K562 (cell line): Measurements from ENCODE around the gene RARRES2. TPM values are rescaled to one million over a fixed set of nuclear protein-coding genes. Genes with fewer than 3 reads are reported as not detected.
A peak's percentile ranks its signal among the peaks of the same experiment; 100 is the strongest.

Source experiments
- CBFA2T2 ChIP-seq: fragments of 450-650 bp; conservative IDR thresholded peaks from 2 replicates; pipeline ENCODE4 v1.6.1; 2017; ENCODE audit warnings: mild to moderate bottlenecking
- DACH1 ChIP-seq: fragments of 450-650 bp; IDR thresholded peaks from 2 replicates; pipeline ENCODE4 v1.6.1; 2018; ENCODE audit not compliant: partially characterized antibody
- ESRRB ChIP-seq: fragments of 250-450 bp; sonication (Bioruptor Pico); IDR thresholded peaks from 2 replicates; pipeline ENCODE4 v1.5.0; 2020; ENCODE audit warnings: mild to moderate bottlenecking, moderate library complexity, borderline replicate concordance
- GTF2E2 ChIP-seq: fragments of 200-800 bp; sonication (Bioruptor generic); IDR thresholded peaks from 2 replicates; pipeline ENCODE4 v1.6.1; 2016; ENCODE audit warnings: missing genetic modification characterization, missing compliant biosample characterization
- HDAC1 ChIP-seq, 2 experiments: fragments of 450-650 bp; IDR thresholded peaks; 2 replicates each; pipeline ENCODE4 v1.6.1; 2016 to 2017; ENCODE audit warnings: inconsistent platforms in 1 of 2, mild to moderate bottlenecking in 1 of 2, moderate library complexity in 1 of 2
- JUND ChIP-seq, 2 experiments: IDR thresholded peaks; 2 replicates in 1 of 2; 3 replicates in 1 of 2; pipeline ENCODE4 v1.6.1; 2011; ENCODE audit warnings: borderline replicate concordance in 2 of 2, low read depth in 2 of 2, low read length in 2 of 2, improper control_type of control experiment in 1 of 2, missing biosample characterization in 1 of 2, missing genetic modification characterization in 1 of 2, missing genetic modification reagents in 1 of 2
- KAT8 ChIP-seq: fragments of 450-650 bp; IDR thresholded peaks from 2 replicates; pipeline ENCODE4 v1.6.1; 2016; ENCODE audit warnings: low read depth, mild to moderate bottlenecking
- LARP7 ChIP-seq: fragments of 450-650 bp; IDR thresholded peaks from 2 replicates; pipeline ENCODE4 v1.6.1; 2016
- MIER1 ChIP-seq: fragments of 450-650 bp; IDR thresholded peaks from 2 replicates; pipeline ENCODE4 v1.6.1; 2016; ENCODE audit warnings: antibody characterized with exemption, mild to moderate bottlenecking, low read depth
- PCBP1 ChIP-seq: fragments of 200-400 bp; formaldehyde crosslinking; IDR thresholded peaks from 2 replicates; pipeline ENCODE4 v1.6.1; 2018; ENCODE audit warnings: mild to moderate bottlenecking, low read depth, low read length; ENCODE audit not compliant: poor library complexity, severe bottlenecking
- RBM34 ChIP-seq: fragments of 200-400 bp; formaldehyde crosslinking; IDR thresholded peaks from 2 replicates; pipeline ENCODE4 v1.6.1; 2018; ENCODE audit warnings: low read length, borderline replicate concordance; ENCODE audit not compliant: insufficient read depth
- SNRNP70 ChIP-seq: fragments of 200-400 bp; formaldehyde crosslinking; optimal IDR thresholded peaks from 2 replicates; pipeline ENCODE3; 2017; ENCODE audit warnings: low read depth, low read length
- TOE1 ChIP-seq, 2 experiments: fragments of 450-650 bp in 1 of 2; sonication (generic) in 1 of 2; formaldehyde crosslinking in 1 of 2; IDR thresholded peaks; 2 replicates each; pipeline versions ENCODE4 v1.7.1 to v1.8.0; 2016 to 2022; ENCODE audit warnings: borderline replicate concordance in 2 of 2, mild to moderate bottlenecking in 2 of 2, antibody characterized with exemption in 1 of 2, inconsistent platforms in 1 of 2, low read depth in 1 of 2, missing genetic modification reagents in 1 of 2, moderate library complexity in 1 of 2
- ZNF436 ChIP-seq: fragments of 250-450, 450-650 bp; sonication (Bioruptor Pico); formaldehyde crosslinking; IDR thresholded peaks from 2 replicates; pipeline ENCODE4 v1.7.0; 2020; ENCODE audit warnings: mild to moderate bottlenecking
- ZNF717 ChIP-seq: fragments of 250-450 bp; sonication (Bioruptor Pico); IDR thresholded peaks from 2 replicates; pipeline ENCODE4 v1.5.0; 2021
- ZSCAN29 ChIP-seq: fragments of 450-650 bp; IDR thresholded peaks from 2 replicates; pipeline ENCODE4 v1.6.1; 2017
- polyA plus RNA-seq, 8 experiments: library from polyadenylated mRNA; depleted of rRNA in 4 of 8; stranded (reverse) in 5 of 8; unstranded in 3 of 8; fragments of >200 nt; fragmentation: Nextera tagmentation in 2 of 8; fragmentation: Illumina TruSeq in 1 of 8; extraction: Ambion mirVana in 2 of 8; extraction: Trizol in 1 of 8; gene quantifications; 2 replicates each; pipeline versions ENCODE4 v1.2.1 to v1.2.3, GENCODE V29; 2011 to 2014; ENCODE audit warnings: inconsistent platforms in 1 of 8, missing spikeins in 1 of 8
- total RNA-seq, 7 experiments: library from RNA; depleted of rRNA in 6 of 7; stranded (reverse); fragments of >200 nt in 6 of 7; fragmentation: Illumina TruSeq in 2 of 7; extraction: Trizol in 2 of 7; gene quantifications; 2 replicates each; pipeline versions ENCODE4 v1.2.1 to v1.2.3, GENCODE V29; 2011 to 2021; ENCODE audit warnings: low replicate concordance in 1 of 7
- TF ChIP-seq, protein P1 (sequence below): fragments of 150-350 bp; conservative IDR thresholded peaks from 2 replicates; pipeline ENCODE4 v1.6.1; 2014; ENCODE audit warnings: low read length
- TF ChIP-seq, protein P2 (sequence below): fragments of 250-450 bp; sonication (Bioruptor Pico); IDR thresholded peaks from 2 replicates; pipeline ENCODE4 v1.8.0; 2021; ENCODE audit warnings: moderate library complexity, mild to moderate bottlenecking, inconsistent platforms
- TF ChIP-seq, protein P3 (sequence below): fragments of 150-350 bp; IDR thresholded peaks from 2 replicates; pipeline ENCODE4 v1.6.1; 2014; ENCODE audit warnings: low read depth, mild to moderate bottlenecking, low read length, borderline replicate concordance

RARRES2 gene
- total and polyA plus RNA-seq, 9 of the 15 experiments (the other 6 are each of a cell fraction or from before 2014, with no cell fraction given), result 0.11 to 1.7 (median 0.23) TPM; not detected in 6

DNA sequence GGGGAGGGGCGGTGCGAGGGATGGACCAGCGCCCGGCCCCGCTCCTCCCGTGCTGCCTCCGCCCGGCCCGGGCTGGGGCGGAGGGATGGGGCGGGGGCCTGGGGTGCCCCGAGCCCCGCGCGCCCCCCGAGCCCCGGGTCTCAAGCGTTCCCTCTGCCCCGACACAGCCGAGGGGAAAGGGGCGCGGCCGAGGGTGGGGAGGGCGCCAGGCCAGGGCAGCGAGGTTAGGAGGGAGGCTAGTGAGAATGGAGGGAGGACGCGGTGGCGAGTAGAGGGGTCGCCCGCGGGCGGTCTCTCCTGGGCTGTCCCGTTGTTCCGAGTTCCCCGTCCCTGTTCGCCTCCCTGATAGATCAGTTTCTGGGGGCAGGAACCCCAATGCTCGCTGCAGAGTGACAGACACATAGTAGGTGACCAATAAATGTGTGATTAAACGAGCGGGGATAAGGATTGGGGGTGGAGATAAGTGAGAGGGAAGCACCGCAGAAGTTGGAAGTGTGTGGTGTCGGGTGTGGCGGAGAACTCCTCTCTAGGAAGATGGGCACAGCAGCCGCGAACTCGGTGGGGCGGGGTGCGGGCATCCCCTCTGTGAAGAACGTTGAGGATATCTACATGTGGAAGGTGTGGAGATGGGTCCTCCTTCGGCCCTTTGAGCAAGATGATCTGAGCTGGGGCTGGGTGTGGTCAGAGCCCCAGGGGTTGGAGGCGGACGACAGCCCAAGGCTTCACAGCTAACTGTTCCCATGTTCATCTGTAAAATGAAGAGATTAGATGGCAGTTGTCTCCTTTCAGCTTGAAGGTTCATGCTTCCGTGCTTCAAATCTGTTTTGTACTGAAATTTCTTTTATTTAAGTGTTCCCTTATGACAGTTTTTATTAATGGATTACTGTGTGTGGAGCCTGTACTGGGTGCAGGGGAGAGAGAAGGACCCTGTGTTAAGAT lies 38.3 kb upstream of the RARRES2 start (continued):
- TF ChIP-seq, protein P1, sequence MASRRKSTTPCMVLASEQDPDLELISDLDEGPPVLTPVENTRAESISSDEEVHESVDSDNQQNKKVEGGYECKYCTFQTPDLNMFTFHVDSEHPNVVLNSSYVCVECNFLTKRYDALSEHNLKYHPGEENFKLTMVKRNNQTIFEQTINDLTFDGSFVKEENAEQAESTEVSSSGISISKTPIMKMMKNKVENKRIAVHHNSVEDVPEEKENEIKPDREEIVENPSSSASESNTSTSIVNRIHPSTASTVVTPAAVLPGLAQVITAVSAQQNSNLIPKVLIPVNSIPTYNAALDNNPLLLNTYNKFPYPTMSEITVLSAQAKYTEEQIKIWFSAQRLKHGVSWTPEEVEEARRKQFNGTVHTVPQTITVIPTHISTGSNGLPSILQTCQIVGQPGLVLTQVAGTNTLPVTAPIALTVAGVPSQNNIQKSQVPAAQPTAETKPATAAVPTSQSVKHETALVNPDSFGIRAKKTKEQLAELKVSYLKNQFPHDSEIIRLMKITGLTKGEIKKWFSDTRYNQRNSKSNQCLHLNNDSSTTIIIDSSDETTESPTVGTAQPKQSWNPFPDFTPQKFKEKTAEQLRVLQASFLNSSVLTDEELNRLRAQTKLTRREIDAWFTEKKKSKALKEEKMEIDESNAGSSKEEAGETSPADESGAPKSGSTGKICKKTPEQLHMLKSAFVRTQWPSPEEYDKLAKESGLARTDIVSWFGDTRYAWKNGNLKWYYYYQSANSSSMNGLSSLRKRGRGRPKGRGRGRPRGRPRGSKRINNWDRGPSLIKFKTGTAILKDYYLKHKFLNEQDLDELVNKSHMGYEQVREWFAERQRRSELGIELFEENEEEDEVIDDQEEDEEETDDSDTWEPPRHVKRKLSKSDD, result no peak
- TF ChIP-seq ESRRB (CRISPR knock-in tag) (no peak), CBFA2T2 (no peak), PCBP1 (no peak), SNRNP70 (no peak), MIER1 (no peak), KAT8 (no peak), TOE1 (IDR thresholded peaks at IDR 0.05; ENCODE audit: borderline replicate concordance) (no peak), TOE1 (CRISPR knock-in tag; IDR thresholded peaks at IDR 0.05; ENCODE audit: borderline replicate concordance, low read depth) (no peak), ZNF436 (CRISPR knock-in tag) (no peak), ZNF717 (CRISPR knock-in tag) (no peak), HDAC1 (IDR thresholded peaks at IDR 0.05) (peak in 1 of 2 experiments; percentile 60; a peak in 2 of 4 replicates), JUND (IDR thresholded peaks at IDR 0.05; ENCODE audit: borderline replicate concordance, low read depth, low read length) (no peak), JUND (tag; IDR thresholded peaks at IDR 0.05; ENCODE audit: borderline replicate concordance, low read depth, low read length) (no peak), DACH1 (no peak), LARP7 (no peak), RBM34 (no peak), ZSCAN29 (no peak; the same call in 1 of the 2 replicates), GTF2E2 (tag) (no peak; the same call in 1 of the 2 replicates)
- TF ChIP-seq, protein P2, sequence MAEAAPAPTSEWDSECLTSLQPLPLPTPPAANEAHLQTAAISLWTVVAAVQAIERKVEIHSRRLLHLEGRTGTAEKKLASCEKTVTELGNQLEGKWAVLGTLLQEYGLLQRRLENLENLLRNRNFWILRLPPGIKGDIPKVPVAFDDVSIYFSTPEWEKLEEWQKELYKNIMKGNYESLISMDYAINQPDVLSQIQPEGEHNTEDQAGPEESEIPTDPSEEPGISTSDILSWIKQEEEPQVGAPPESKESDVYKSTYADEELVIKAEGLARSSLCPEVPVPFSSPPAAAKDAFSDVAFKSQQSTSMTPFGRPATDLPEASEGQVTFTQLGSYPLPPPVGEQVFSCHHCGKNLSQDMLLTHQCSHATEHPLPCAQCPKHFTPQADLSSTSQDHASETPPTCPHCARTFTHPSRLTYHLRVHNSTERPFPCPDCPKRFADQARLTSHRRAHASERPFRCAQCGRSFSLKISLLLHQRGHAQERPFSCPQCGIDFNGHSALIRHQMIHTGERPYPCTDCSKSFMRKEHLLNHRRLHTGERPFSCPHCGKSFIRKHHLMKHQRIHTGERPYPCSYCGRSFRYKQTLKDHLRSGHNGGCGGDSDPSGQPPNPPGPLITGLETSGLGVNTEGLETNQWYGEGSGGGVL (CRISPR knock-in tag), result no peak
- TF ChIP-seq, protein P3, sequence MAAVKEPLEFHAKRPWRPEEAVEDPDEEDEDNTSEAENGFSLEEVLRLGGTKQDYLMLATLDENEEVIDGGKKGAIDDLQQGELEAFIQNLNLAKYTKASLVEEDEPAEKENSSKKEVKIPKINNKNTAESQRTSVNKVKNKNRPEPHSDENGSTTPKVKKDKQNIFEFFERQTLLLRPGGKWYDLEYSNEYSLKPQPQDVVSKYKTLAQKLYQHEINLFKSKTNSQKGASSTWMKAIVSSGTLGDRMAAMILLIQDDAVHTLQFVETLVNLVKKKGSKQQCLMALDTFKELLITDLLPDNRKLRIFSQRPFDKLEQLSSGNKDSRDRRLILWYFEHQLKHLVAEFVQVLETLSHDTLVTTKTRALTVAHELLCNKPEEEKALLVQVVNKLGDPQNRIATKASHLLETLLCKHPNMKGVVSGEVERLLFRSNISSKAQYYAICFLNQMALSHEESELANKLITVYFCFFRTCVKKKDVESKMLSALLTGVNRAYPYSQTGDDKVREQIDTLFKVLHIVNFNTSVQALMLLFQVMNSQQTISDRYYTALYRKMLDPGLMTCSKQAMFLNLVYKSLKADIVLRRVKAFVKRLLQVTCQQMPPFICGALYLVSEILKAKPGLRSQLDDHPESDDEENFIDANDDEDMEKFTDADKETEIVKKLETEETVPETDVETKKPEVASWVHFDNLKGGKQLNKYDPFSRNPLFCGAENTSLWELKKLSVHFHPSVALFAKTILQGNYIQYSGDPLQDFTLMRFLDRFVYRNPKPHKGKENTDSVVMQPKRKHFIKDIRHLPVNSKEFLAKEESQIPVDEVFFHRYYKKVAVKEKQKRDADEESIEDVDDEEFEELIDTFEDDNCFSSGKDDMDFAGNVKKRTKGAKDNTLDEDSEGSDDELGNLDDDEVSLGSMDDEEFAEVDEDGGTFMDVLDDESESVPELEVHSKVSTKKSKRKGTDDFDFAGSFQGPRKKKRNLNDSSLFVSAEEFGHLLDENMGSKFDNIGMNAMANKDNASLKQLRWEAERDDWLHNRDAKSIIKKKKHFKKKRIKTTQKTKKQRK, result no peak
